Measurements from ENCODE around the gene TRIO.

The TRIO gene

GRCh38 chr5:14531668-14532067 is 388.5 kb downstream of the TRIO start:
- no peaks in the 10 kb centered on the region for H3K27me3 ChIP-seq (ENCODE audit: insufficient read depth, low read length, poor library complexity)
- no peak for DNase-seq
- H3K27ac ChIP-seq (ENCODE audit: low read depth, low read length): no peak overlapping the region
- H3K36me3 ChIP-seq (ENCODE audit: control insufficient read depth, insufficient read depth, low read length): no peaks in the 10 kb centered on the region
- WGBS (ENCODE audit: extremely low coverage, insufficient coverage, low lambda C conversion rate): no CpG with 5 or more reads among the region's 7 CpGs
- H3K4me3 ChIP-seq (ENCODE audit: low read length): no peak overlapping the region
- no peak overlapping the region for H2BK15ac ChIP-seq (replicated peaks; ENCODE audit: low read depth)
- no peak overlapping the region for H3K18ac ChIP-seq (ENCODE audit: low read length)
- no peak overlapping the region for H3K56ac ChIP-seq (ENCODE audit: low read length)
- H3K23ac ChIP-seq (ENCODE audit: low read length): no peak overlapping the region
- no peak overlapping the region for H3K4me2 ChIP-seq (ENCODE audit: low read length)
- H2AK5ac ChIP-seq (ENCODE audit: low read length): no peak overlapping the region
- H3K9ac ChIP-seq (ENCODE audit: low read length): no peak overlapping the region
- H2BK120ac ChIP-seq (ENCODE audit: low read depth, low read length): no peak overlapping the region
- no peak overlapping the region for H4K8ac ChIP-seq (ENCODE audit: low read depth, low read length)
- H3K4ac ChIP-seq (ENCODE audit: low read depth, low read length): no peak overlapping the region
- H4K5ac ChIP-seq (ENCODE audit: low read length): no peak overlapping the region
- no peaks in the 10 kb centered on the region for H3K79me1 ChIP-seq (ENCODE audit: low read length)
- no peaks in the 10 kb centered on the region for H3K79me2 ChIP-seq (ENCODE audit: control insufficient read depth, insufficient read depth, low read length)
- peaks cover 2% of the 10 kb centered on the region for H3K4me1 ChIP-seq (ENCODE audit: control insufficient read depth, low read depth, low read length)
- H2BK5ac ChIP-seq (ENCODE audit: low read length): no peak overlapping the region

GRCh38 chr5:14532180-14532579 is 389.0 kb downstream of the TRIO start:
- Histone ChIP-seq H3K4me1 (ENCODE audit: control insufficient read depth, low read depth, low read length) (peaks cover 2% of the 10 kb centered on the region), H3K4me2 (ENCODE audit: low read length) (no peak overlapping the region), H3K4ac (ENCODE audit: low read depth, low read length) (no peak overlapping the region), H4K8ac (ENCODE audit: low read depth, low read length) (no peak overlapping the region), H3K27ac (ENCODE audit: low read depth, low read length) (no peak overlapping the region), H2BK15ac (replicated peaks; ENCODE audit: low read depth) (no peak overlapping the region), H3K79me2 (ENCODE audit: control insufficient read depth, insufficient read depth, low read length) (no peaks in the 10 kb centered on the region), H3K4me3 (ENCODE audit: low read length) (no peak overlapping the region), H2BK120ac (ENCODE audit: low read depth, low read length) (no peak overlapping the region), H3K27me3 (ENCODE audit: insufficient read depth, low read length, poor library complexity) (no peaks in the 10 kb centered on the region), H3K18ac (ENCODE audit: low read length) (no peak overlapping the region), H3K23ac (ENCODE audit: low read length) (no peak overlapping the region), H3K9ac (ENCODE audit: low read length) (no peak overlapping the region), H3K56ac (ENCODE audit: low read length) (no peak overlapping the region), H4K5ac (ENCODE audit: low read length) (no peak overlapping the region), H3K36me3 (ENCODE audit: control insufficient read depth, insufficient read depth, low read length) (no peaks in the 10 kb centered on the region), H2BK5ac (ENCODE audit: low read length) (no peak overlapping the region), H2AK5ac (ENCODE audit: low read length) (no peak overlapping the region), H3K79me1 (ENCODE audit: low read length) (no peaks in the 10 kb centered on the region)
- DNase-seq: no peak
- WGBS (ENCODE audit: extremely low coverage, insufficient coverage, low lambda C conversion rate): no CpG with 5 or more reads among the region's 3 CpGs

- Histone ChIP-seq H3K23ac (ENCODE audit: low read length) (no peak overlapping the region), H2AK5ac (ENCODE audit: low read length) (no peak overlapping the region), H3K79me2 (ENCODE audit: control insufficient read depth, insufficient read depth, low read length) (no peaks in the 10 kb centered on the region), H4K5ac (ENCODE audit: low read length) (no peak overlapping the region), H3K27ac (ENCODE audit: low read depth, low read length) (no peak overlapping the region), H3K4me3 (ENCODE audit: low read length) (no peak overlapping the region), H3K36me3 (ENCODE audit: control insufficient read depth, insufficient read depth, low read length) (no peaks in the 10 kb centered on the region), H3K56ac (ENCODE audit: low read length) (no peak overlapping the region), H3K4me1 (ENCODE audit: control insufficient read depth, low read depth, low read length) (peaks cover 2% of the 10 kb centered on the region), H2BK15ac (replicated peaks; ENCODE audit: low read depth) (no peak overlapping the region), H3K27me3 (ENCODE audit: insufficient read depth, low read length, poor library complexity) (no peaks in the 10 kb centered on the region), H3K79me1 (ENCODE audit: low read length) (no peaks in the 10 kb centered on the region), H2BK120ac (ENCODE audit: low read depth, low read length) (no peak overlapping the region), H3K9ac (ENCODE audit: low read length) (no peak overlapping the region), H3K4ac (ENCODE audit: low read depth, low read length) (no peak overlapping the region), H2BK5ac (ENCODE audit: low read length) (no peak overlapping the region), H3K18ac (ENCODE audit: low read length) (no peak overlapping the region), H3K4me2 (ENCODE audit: low read length) (no peak overlapping the region), H4K8ac (ENCODE audit: low read depth, low read length) (no peak overlapping the region)
- no CpG with 5 or more reads among the region's 7 CpGs for WGBS (ENCODE audit: extremely low coverage, insufficient coverage, low lambda C conversion rate)
- DNase-seq: peak; percentile 22
These were observed 391.6 kb downstream of the TRIO start for GRCh38 chr5:14534773-14535172.

- no peak overlapping the region for H4K5ac ChIP-seq (ENCODE audit: low read length)
- no peaks in the 10 kb centered on the region for H3K4me1 ChIP-seq (ENCODE audit: control insufficient read depth, low read depth, low read length)
- H3K79me2 ChIP-seq (ENCODE audit: control insufficient read depth, insufficient read depth, low read length): no peaks in the 10 kb centered on the region
- H3K9ac ChIP-seq (ENCODE audit: low read length): no peak overlapping the region
- H3K27ac ChIP-seq (ENCODE audit: low read depth, low read length): no peak overlapping the region
- H2BK5ac ChIP-seq (ENCODE audit: low read length): no peak overlapping the region
- no peak overlapping the region for H3K4ac ChIP-seq (ENCODE audit: low read depth, low read length)
- H3K4me2 ChIP-seq (ENCODE audit: low read length): no peak overlapping the region
- H2AK5ac ChIP-seq (ENCODE audit: low read length): no peak overlapping the region
- no peak for DNase-seq
- no CpG with 5 or more reads among the region's 3 CpGs for WGBS (ENCODE audit: extremely low coverage, insufficient coverage, low lambda C conversion rate)
- no peaks in the 10 kb centered on the region for H3K79me1 ChIP-seq (ENCODE audit: low read length)
- H3K23ac ChIP-seq (ENCODE audit: low read length): no peak overlapping the region
- no peak overlapping the region for H2BK15ac ChIP-seq (replicated peaks; ENCODE audit: low read depth)
- no peaks in the 10 kb centered on the region for H3K36me3 ChIP-seq (ENCODE audit: control insufficient read depth, insufficient read depth, low read length)
- H3K56ac ChIP-seq (ENCODE audit: low read length): no peak overlapping the region
- H3K4me3 ChIP-seq (ENCODE audit: low read length): no peak overlapping the region
- H3K27me3 ChIP-seq (ENCODE audit: insufficient read depth, low read length, poor library complexity): no peaks in the 10 kb centered on the region
- H4K8ac ChIP-seq (ENCODE audit: low read depth, low read length): no peak overlapping the region
- H2BK120ac ChIP-seq (ENCODE audit: low read depth, low read length): no peak overlapping the region
- H3K18ac ChIP-seq (ENCODE audit: low read length): no peak overlapping the region
These were observed 402.2 kb downstream of the TRIO start for GRCh38 chr5:14545308-14545707.

- WGBS (ENCODE audit: extremely low coverage, insufficient coverage, low lambda C conversion rate): no CpG with 5 or more reads among the region's 1 CpG
- no peak for DNase-seq
- Histone ChIP-seq H3K56ac (ENCODE audit: low read length) (no peak overlapping the region), H3K4me1 (ENCODE audit: control insufficient read depth, low read depth, low read length) (no peaks in the 10 kb centered on the region), H3K4me3 (ENCODE audit: low read length) (no peak overlapping the region), H3K4ac (ENCODE audit: low read depth, low read length) (no peak overlapping the region), H3K18ac (ENCODE audit: low read length) (no peak overlapping the region), H3K27ac (ENCODE audit: low read depth, low read length) (no peak overlapping the region), H3K23ac (ENCODE audit: low read length) (no peak overlapping the region), H4K8ac (ENCODE audit: low read depth, low read length) (no peak overlapping the region), H2BK15ac (replicated peaks; ENCODE audit: low read depth) (no peak overlapping the region), H3K79me2 (ENCODE audit: control insufficient read depth, insufficient read depth, low read length) (no peaks in the 10 kb centered on the region), H3K4me2 (ENCODE audit: low read length) (no peak overlapping the region), H3K79me1 (ENCODE audit: low read length) (no peaks in the 10 kb centered on the region), H2AK5ac (ENCODE audit: low read length) (no peak overlapping the region), H3K9ac (ENCODE audit: low read length) (no peak overlapping the region), H4K5ac (ENCODE audit: low read length) (no peak overlapping the region), H3K36me3 (ENCODE audit: control insufficient read depth, insufficient read depth, low read length) (no peaks in the 10 kb centered on the region), H2BK120ac (ENCODE audit: low read depth, low read length) (no peak overlapping the region), H2BK5ac (ENCODE audit: low read length) (no peak overlapping the region), H3K27me3 (ENCODE audit: insufficient read depth, low read length, poor library complexity) (no peaks in the 10 kb centered on the region)
These were observed 402.7 kb downstream of the TRIO start for GRCh38 chr5:14545862-14546261.

- H3K4ac ChIP-seq (ENCODE audit: low read depth, low read length): no peak overlapping the region
- no peaks in the 10 kb centered on the region for H3K4me1 ChIP-seq (ENCODE audit: control insufficient read depth, low read depth, low read length)
- H3K79me2 ChIP-seq (ENCODE audit: control insufficient read depth, insufficient read depth, low read length): no peaks in the 10 kb centered on the region
- H3K27me3 ChIP-seq (ENCODE audit: insufficient read depth, low read length, poor library complexity): no peaks in the 10 kb centered on the region
- DNase-seq: no peak
- no peak overlapping the region for H3K56ac ChIP-seq (ENCODE audit: low read length)
- H3K4me3 ChIP-seq (ENCODE audit: low read length): no peak overlapping the region
- no peak overlapping the region for H2BK5ac ChIP-seq (ENCODE audit: low read length)
- no CpG with 5 or more reads among the region's 1 CpG for WGBS (ENCODE audit: extremely low coverage, insufficient coverage, low lambda C conversion rate)
- H2BK120ac ChIP-seq (ENCODE audit: low read depth, low read length): no peak overlapping the region
- no peaks in the 10 kb centered on the region for H3K36me3 ChIP-seq (ENCODE audit: control insufficient read depth, insufficient read depth, low read length)
- H2AK5ac ChIP-seq (ENCODE audit: low read length): no peak overlapping the region
- H3K9ac ChIP-seq (ENCODE audit: low read length): no peak overlapping the region
- no peak overlapping the region for H4K8ac ChIP-seq (ENCODE audit: low read depth, low read length)
- H3K27ac ChIP-seq (ENCODE audit: low read depth, low read length): no peak overlapping the region
- H3K4me2 ChIP-seq (ENCODE audit: low read length): no peak overlapping the region
- no peaks in the 10 kb centered on the region for H3K79me1 ChIP-seq (ENCODE audit: low read length)
- no peak overlapping the region for H2BK15ac ChIP-seq (replicated peaks; ENCODE audit: low read depth)
- H4K5ac ChIP-seq (ENCODE audit: low read length): no peak overlapping the region
- no peak overlapping the region for H3K23ac ChIP-seq (ENCODE audit: low read length)
- H3K18ac ChIP-seq (ENCODE audit: low read length): no peak overlapping the region
These were observed 404.5 kb downstream of the TRIO start for GRCh38 chr5:14547666-14548065.
